B cell (primary cell): ENCODE data around the gene NHSL1.

Experiments
- EZH2 ChIP-seq: IDR thresholded peaks from 2 replicates; pipeline ENCODE4 v1.6.1; 2012; ENCODE audit warnings: borderline replicate concordance, low read depth, mild to moderate bottlenecking, moderate library complexity, low read length; ENCODE audit not compliant: insufficient read depth, poor library complexity, severe bottlenecking
- TF ChIP-seq, protein P1 (sequence below): fragments of 200-600 bp; IDR thresholded peaks from one replicate; pipeline ENCODE4 v1.8.0; 2022; ENCODE audit warnings: antibody characterized with exemption, mild to moderate bottlenecking

DNA sequence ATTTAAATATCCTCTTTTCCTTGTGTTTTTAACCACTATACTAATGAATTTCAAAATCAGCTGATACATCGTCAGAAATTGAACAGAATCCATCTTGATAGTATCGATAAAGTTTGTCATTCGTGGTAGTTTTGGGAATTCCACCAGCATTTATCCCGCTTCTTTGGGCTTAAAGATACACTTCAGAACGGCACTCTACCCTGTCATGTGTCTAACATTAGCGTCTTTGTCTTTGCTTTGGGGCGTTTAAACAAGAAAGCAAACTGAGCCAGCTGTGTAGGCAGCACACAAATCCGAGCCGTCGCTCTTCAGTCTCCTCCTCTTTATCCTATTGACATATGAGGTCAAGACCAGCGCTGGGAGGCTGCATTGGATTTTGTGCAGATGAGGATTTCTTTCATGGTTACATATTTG lies 27.5 kb upstream of the NHSL1 start:
- TF ChIP-seq, protein P1, sequence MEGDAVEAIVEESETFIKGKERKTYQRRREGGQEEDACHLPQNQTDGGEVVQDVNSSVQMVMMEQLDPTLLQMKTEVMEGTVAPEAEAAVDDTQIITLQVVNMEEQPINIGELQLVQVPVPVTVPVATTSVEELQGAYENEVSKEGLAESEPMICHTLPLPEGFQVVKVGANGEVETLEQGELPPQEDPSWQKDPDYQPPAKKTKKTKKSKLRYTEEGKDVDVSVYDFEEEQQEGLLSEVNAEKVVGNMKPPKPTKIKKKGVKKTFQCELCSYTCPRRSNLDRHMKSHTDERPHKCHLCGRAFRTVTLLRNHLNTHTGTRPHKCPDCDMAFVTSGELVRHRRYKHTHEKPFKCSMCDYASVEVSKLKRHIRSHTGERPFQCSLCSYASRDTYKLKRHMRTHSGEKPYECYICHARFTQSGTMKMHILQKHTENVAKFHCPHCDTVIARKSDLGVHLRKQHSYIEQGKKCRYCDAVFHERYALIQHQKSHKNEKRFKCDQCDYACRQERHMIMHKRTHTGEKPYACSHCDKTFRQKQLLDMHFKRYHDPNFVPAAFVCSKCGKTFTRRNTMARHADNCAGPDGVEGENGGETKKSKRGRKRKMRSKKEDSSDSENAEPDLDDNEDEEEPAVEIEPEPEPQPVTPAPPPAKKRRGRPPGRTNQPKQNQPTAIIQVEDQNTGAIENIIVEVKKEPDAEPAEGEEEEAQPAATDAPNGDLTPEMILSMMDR = no peak
- TF ChIP-seq EZH2 = no peak
